GM18870 (cell line): ENCODE data around the gene BRME1.
"Not testable (repeated sequence)": the region's sequence is repeated elsewhere in the genome, so short reads cannot be mapped to it uniquely, and the experiment has no call there.

Source experiments
- ATAC-seq: cut with Tn5 transposase; IDR thresholded peaks from one replicate; pipeline ENCODE4 v1.9.1; 2021; ENCODE audit warnings: moderate library complexity; ENCODE audit not compliant: unreplicated experiment

The BRME1 gene

DNA sequence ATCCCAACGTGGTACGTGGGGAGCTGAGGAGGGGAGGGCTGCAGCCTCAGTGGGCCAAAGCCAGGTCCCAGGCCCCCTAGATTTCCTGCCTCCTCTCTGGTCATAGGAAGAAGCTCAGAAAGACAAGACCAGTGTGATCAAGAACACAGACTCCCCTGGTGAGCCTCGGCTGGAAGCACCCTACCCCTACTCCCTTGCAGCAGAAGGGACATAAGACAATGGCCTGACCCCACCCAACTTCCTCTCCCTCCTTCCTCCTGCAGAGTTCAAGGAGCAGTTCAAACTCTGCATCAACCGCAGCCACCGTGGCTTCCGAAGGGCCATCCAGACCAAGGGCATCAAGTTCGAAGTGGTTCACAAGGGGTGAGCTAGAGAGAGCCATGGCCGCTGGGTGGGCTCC is 20.8 kb upstream of the BRME1 start:
- ATAC-seq: no peak

- no peak for ATAC-seq
Observed at GRCh38 chr19:13926010-13926409, 20.1 kb upstream of the BRME1 start.

- ATAC-seq: no peak
Observed at GRCh38 chr19:13923194-13923987, 17.5 kb upstream of the BRME1 start.

- ATAC-seq: not testable (repeated sequence)
Observed at GRCh38 chr19:13922118-13922517, 16.2 kb upstream of the BRME1 start.

GRCh38 chr19:13920940-13921747 is 15.2 kb upstream of the BRME1 start:
- ATAC-seq: no peak

GRCh38 chr19:13920524-13920923 is 14.6 kb upstream of the BRME1 start:
- ATAC-seq: no peak

- no peak for ATAC-seq
Observed at GRCh38 chr19:13918726-13919411, 13.0 kb upstream of the BRME1 start.

DNA sequence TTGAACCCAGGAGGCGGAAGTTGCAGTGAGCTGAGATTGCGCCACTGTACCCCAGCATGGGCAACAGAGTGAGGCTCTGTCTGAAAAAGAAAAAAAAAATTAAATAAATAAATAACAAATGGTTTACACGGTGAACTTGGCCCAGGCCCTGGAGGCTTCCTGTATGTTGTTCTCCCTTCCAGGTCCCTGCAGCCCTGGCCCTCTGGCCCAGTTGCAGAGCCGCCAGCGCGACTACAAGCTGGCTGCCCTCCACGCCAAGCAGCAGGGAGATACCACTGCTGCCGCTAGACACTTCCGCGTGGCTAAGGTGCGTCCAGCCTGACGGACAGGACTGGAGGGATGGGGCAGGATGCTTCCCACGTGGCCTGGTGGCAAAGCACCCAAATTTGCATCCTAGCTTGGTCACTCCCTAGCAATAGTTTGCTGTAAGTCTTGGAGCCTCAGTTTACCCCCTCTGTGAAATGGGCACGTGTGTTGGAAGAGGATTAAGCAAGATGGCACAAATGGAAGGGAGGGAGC is 12.0 kb upstream of the BRME1 start:
- no peak for ATAC-seq

DNA sequence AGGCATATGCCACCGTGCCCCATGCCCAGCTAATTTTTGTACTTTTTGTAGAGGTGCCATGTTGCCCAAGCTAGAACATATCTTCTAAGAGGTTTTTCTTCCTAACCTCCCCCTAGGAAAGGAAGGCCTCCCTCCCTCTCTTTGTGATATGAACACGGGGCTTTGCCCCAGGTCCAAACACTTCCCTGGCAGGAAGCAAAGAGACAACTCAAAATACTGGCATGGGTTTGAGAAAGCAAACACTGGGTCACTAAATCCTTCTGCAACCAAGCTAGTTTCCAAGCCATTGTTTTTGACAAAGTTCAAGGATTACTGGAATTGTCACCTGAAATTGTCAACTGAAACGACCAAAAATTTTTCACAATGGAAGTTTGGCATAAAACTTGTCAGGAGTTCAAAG is 8.9 kb upstream of the BRME1 start:
- ATAC-seq: no peak

DNA sequence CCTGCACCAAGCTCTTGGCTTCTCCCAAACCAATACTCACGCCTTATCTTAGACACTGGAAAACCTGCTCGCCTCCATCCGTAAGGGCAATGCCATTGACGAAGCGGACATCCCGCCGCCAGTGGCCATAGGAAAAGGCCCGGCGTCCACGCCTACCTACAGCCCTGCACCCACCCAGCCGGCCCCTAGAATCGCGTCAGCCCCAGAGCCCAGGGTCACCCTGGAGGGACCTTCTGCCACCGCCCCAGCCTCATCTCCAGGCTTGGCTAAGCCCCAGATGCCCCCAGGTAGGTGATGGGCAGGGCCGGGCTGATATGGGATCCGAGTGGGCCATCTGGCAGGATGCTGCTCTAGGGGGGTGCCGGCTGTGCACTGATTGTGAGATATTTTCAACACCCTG is 7.4 kb upstream of the BRME1 start:
- no peak for ATAC-seq

- no peak for ATAC-seq
Observed at GRCh38 chr19:13909430-13909829, 3.5 kb upstream of the BRME1 start.

- ATAC-seq: no peak
Observed at GRCh38 chr19:13908674-13909073, 2.8 kb upstream of the BRME1 start.

GRCh38 chr19:13906910-13907309 is 993 bp upstream of the BRME1 start:
- no peak for ATAC-seq

DNA sequence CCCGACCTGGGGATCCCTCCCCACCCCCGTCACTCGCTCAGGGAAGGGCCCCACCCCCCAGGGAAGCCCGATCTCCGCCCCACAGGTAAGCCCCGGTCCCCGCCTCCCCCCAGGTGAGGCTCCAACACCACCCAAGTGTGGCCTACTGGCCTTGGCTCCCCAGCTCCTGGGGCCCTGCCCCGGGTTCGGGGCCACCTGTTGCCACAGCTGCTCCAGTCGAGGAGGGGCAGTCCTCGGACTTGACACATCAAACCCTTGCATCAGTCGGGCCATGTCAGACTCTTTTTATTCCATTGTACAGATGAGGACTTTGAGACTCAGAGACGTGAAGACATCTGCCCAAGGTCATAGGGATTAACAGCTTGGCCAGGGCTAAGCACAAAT is 596 bp upstream of the BRME1 start:
- ATAC-seq: no peak

DNA sequence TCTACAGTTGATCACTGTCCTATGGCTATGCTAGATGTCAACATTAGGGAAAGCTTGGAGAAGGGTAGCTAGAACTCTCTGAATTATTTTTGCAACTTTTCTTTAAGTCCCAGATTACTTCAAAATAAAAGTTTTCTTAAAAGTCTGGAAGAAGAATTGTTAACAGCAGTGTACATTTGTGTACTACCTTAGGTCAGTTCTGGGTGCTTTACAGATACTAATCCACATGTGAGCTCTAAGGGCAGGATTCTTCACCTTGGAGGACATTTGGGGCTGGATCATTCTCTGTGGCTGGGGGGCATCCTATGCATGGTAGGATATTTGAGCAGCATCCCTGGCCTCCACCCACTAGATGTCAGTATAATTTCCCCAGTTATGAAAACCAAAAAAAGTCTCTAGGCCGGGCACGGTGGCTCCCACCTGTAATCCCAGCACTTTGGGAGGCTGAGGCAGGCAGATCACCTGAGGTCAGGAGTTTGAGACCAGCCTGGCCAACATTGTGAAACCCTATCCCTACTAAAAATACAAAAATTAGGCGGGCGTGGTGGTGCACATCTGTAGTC is 2.8 kb downstream of the BRME1 start:
- no peak for ATAC-seq

DNA sequence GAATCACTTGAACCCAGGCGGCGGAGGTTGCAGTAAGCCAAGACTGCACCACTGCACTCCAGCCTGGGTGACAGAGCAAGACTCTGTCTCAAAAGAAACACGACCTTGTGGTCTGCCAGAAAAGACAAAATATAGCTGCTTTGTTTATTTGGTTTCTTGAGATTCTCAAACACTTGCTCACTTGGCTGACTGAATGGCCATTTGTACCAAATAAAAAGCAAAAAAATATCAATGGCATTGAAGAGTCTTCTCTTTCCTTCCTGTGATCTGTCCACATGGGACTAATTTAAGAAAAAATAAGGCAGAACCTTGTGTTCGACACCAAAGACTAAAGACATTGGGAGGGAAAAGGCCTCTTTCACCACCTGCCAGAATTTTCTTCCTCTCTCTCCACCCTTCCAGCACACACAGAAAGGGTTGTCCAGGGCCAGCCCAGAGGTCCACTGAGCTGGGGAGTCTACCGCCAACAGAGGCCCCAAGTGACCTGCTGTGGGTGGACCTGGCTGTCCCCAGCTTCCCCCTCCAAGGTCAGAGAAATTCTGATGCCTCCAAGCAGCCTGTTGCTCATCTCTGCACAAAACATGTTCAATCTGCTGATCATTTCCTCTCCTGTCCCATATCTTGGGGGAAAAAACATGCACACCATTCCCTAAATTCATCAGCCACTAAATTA is 5.9 kb downstream of the BRME1 start:
- no peak for ATAC-seq

DNA sequence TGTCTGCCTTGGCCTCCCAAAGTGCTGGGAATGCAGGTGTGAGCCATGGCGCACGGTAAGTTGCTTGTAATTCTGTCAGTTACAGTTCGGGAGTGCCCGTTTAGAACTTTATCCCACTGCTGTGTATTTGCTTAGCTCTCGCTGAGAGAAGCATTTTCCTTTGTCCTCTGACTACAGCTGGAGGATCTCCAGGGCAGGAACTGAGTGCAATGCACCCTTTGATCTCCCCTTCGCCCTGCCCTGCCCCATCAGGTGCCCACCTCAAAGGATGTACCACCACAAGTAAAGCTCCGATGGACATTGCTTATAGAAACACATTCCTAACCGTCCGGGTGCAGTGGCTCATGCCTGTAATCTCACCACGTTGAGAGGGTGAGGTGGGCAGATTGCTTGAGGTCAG is 6.5 kb downstream of the BRME1 start:
- no peak for ATAC-seq

GRCh38 chr19:13896227-13896626 is 9.7 kb downstream of the BRME1 start:
- ATAC-seq: no peak

DNA sequence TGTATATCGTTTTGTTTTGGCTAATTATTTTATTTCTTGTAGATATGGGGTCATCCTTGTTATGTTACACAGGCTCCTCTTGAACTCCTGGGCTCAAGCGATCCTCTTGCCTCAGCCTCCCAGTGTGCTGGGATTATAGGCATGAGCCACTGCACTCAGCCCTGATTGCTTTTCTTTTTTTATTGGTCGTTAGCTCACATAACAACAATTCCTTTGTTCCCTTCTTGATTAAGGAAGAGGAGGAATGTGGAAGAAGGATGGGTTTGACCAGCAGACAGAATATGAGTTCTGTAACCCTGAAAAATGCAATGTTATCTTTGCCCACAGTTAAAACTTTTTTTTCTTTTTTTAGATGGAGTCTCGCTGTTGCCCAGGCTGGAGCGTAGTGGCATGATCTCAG is 11.4 kb downstream of the BRME1 start:
- no peak for ATAC-seq

DNA sequence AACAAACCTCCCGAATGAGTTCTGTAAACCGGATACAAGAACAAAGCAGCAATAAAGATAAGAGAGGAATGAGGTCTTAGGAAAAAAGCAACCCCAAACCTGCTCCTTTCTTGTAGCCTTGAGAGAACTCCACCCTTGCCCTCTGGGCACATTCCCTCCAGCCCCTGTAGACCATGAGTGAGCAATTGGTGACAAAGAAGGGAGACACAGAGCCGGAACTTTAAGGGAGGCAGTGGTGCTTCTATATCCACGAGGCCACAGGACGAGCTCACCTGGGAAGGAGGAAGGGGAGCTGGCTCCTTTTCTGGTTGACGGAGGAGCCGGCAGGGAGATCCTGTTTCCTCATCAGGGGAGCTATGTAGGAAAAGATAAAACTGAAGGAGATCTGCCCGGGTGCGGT is 13.0 kb downstream of the BRME1 start:
- no peak for ATAC-seq

DNA sequence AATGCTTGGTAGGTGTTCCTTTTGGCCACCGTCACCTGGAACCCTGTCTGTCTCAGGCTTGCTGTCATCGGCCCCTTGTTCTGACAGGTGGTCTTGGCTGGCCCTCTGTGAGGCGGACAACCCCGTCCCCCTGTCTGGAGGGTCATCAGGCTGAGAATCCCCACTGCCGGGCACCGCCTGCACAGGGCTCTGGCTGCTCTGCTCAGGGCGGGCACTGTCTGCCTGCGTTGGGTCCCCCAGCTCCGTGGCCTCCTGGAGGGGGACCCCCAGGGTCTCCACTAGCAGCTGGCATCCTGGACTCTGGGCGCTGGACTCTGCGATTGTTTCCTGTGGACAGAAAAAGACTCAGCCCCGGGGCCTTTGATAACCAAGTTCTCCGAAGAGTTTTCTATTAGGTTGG is 15.8 kb downstream of the BRME1 start:
- ATAC-seq: no peak
